Measurements from ENCODE around the gene ZCCHC17. TPM values are rescaled to one million over a fixed set of nuclear protein-coding genes. Genes with fewer than 3 reads are reported as not detected.

Gene ZCCHC17
- polyA plus RNA-seq, 1 experiment = 72.9 TPM

DNA sequence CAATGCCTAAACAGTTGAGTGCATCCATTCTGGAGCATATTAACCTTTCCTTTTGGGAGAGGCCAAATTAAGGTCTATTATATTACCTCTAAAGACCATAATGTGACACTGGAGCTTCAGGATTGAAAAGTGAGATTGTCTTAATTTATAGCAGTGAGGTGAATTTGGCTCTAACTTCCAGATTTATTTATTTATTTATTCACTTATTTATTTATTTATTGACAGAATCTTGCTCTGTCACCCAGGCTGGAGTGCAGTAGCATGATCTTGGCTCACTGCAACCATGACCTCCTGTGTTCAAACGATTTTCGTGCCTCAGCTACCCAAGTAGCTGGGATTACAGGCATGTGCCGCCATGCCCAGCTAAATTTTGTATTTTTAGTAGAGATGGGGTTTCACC, 19.1 kb downstream of the ZCCHC17 start:
- no peak overlapping the region for H3K4me3 ChIP-seq (ENCODE audit: low read depth, low read length)
- POLR2A ChIA-PET = no interaction called here
- no peaks in the 10 kb centered on the region for H3K9me3 ChIP-seq (ENCODE audit: control insufficient read depth, insufficient read depth, low read length)
- no peak for DNase-seq (ENCODE audit: low read depth, low spot score)
- no peak overlapping the region for H3K27ac ChIP-seq (ENCODE audit: low read depth, low read length)
- no peaks in the 10 kb centered on the region for H3K27me3 ChIP-seq (ENCODE audit: control insufficient read depth, insufficient read depth, low read length)
- TF ChIP-seq CTCF (IDR thresholded peaks at IDR 0.05; ENCODE audit: low read depth, low read length) = no peak
- CTCF ChIA-PET = no interaction called here

GRCh38 chr1:31318146-31318545, 21.3 kb downstream of the ZCCHC17 start:
- TF ChIP-seq CTCF (IDR thresholded peaks at IDR 0.05; ENCODE audit: low read depth, low read length) = no peak
- CTCF ChIA-PET = interaction anchor here (1.5 kb wide), 1 partner anchor 76 kb away, joined by 3 read pairs; no protein-coding TSS in a partner anchor
- H3K27ac ChIP-seq (ENCODE audit: low read depth, low read length) = no peak overlapping the region
- no peaks in the 10 kb centered on the region for H3K27me3 ChIP-seq (ENCODE audit: control insufficient read depth, insufficient read depth, low read length)
- H3K4me3 ChIP-seq (ENCODE audit: low read depth, low read length) = no peak overlapping the region
- no peaks in the 10 kb centered on the region for H3K9me3 ChIP-seq (ENCODE audit: control insufficient read depth, insufficient read depth, low read length)
- POLR2A ChIA-PET = no interaction called here
- no peak for DNase-seq (ENCODE audit: low read depth, low spot score)

- H3K27ac ChIP-seq (ENCODE audit: low read depth, low read length) = no peak overlapping the region
- H3K27me3 ChIP-seq (ENCODE audit: control insufficient read depth, insufficient read depth, low read length) = no peaks in the 10 kb centered on the region
- ChIA-PET CTCF (no interaction called here), POLR2A (no interaction called here)
- no peak for DNase-seq (ENCODE audit: low read depth, low spot score)
- H3K9me3 ChIP-seq (ENCODE audit: control insufficient read depth, insufficient read depth, low read length) = no peaks in the 10 kb centered on the region; the same call in 1 of the 2 replicates
- TF ChIP-seq CTCF (IDR thresholded peaks at IDR 0.05; ENCODE audit: low read depth, low read length) = no peak
- no peak overlapping the region for H3K4me3 ChIP-seq (ENCODE audit: low read depth, low read length)
Measured at GRCh38 chr1:31324093-31324492, 27.3 kb downstream of the ZCCHC17 start.

GRCh38 chr1:31324992-31325391, 28.2 kb downstream of the ZCCHC17 start:
- POLR2A ChIA-PET = no interaction called here
- H3K4me3 ChIP-seq (ENCODE audit: low read depth, low read length) = no peak overlapping the region
- no peak for DNase-seq (ENCODE audit: low read depth, low spot score)
- no peaks in the 10 kb centered on the region for H3K27me3 ChIP-seq (ENCODE audit: control insufficient read depth, insufficient read depth, low read length)
- H3K9me3 ChIP-seq (ENCODE audit: control insufficient read depth, insufficient read depth, low read length) = no peaks in the 10 kb centered on the region; the same call in 1 of the 2 replicates
- CTCF ChIA-PET = no interaction called here
- no peak for TF ChIP-seq CTCF (IDR thresholded peaks at IDR 0.05; ENCODE audit: low read depth, low read length)
- H3K27ac ChIP-seq (ENCODE audit: low read depth, low read length) = no peak overlapping the region

- TF ChIP-seq CTCF (IDR thresholded peaks at IDR 0.05; ENCODE audit: low read depth, low read length) = no peak
- H3K9me3 ChIP-seq (ENCODE audit: control insufficient read depth, insufficient read depth, low read length) = no peaks in the 10 kb centered on the region; the same call in 1 of the 2 replicates
- H3K4me3 ChIP-seq (ENCODE audit: low read depth, low read length) = no peak overlapping the region
- no peak for DNase-seq (ENCODE audit: low read depth, low spot score)
- ChIA-PET POLR2A (interaction anchor here (0.7 kb wide), 1 partner anchor 131 kb away, joined by 3 read pairs; no protein-coding TSS in a partner anchor), CTCF (no interaction called here)
- H3K27me3 ChIP-seq (ENCODE audit: control insufficient read depth, insufficient read depth, low read length) = no peaks in the 10 kb centered on the region
- no peak overlapping the region for H3K27ac ChIP-seq (ENCODE audit: low read depth, low read length)
Measured at GRCh38 chr1:31326461-31326860, 29.6 kb downstream of the ZCCHC17 start.
